ENCODE data around the gene TEX28. TPM values are rescaled to one million over a fixed set of nuclear protein-coding genes. Genes with fewer than 3 reads are reported as not detected.
"Not testable (repeated sequence)": the region's sequence is repeated elsewhere in the genome, so short reads cannot be mapped to it uniquely, and the experiment has no call there.

Gene TEX28
- total RNA-seq, 1 experiment from 2014 or later: not detected

GRCh38 chrX:154257282-154257681, 37.6 kb downstream of the TEX28 start, which contains the start of gene OPN1MW3:
TSS of gene OPN1MW3 (plus strand) at chrX:154257582. CDS start at chrX:154257620, 38 bp downstream.
- BruUV-seq (replicated peaks); H3K4me1 ChIP-seq (replicated peaks; ENCODE audit: insufficient read depth); H3K4me2 ChIP-seq; POLR2A ChIA-PET (ENCODE audit: unreplicated experiment); H3K9me2 ChIP-seq (ENCODE audit: insufficient read depth); H3K79me2 ChIP-seq (ENCODE audit: low read depth); DNase-seq; H2AFZ ChIP-seq; H3K9me3 ChIP-seq (ENCODE audit: insufficient read depth, low read depth); CTCF ChIA-PET; H3K4me3 ChIP-seq; H3K27me3 ChIP-seq (ENCODE audit: insufficient read depth, low read depth); H3K36me3 ChIP-seq (ENCODE audit: low read depth); H4K20me1 ChIP-seq (ENCODE audit: insufficient read depth); H3F3A ChIP-seq (ENCODE audit: insufficient read depth, low read depth); H3K27ac ChIP-seq; intact Hi-C loops (cut with micrococcal nuclease; ENCODE audit: unreplicated experiment): not testable (repeated sequence)

DNA sequence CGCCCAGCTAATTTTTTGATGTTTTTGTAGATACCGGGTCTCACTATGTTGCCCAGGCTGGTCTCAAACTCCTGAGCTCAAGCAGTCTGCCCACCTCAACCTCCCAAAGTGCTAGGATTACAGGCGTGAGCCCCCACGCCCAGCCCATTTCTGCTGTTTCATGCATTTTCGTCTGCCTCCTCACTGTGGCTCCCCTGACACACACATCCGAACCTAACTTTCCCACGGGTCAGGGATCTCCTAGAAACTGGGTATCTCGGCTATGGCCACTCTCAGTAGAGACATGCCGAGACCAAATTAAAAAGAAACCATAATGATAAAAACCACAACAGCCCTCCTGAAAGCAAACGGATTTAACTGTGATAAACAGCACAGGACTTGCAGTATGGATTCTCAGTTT, 46.8 kb downstream of the TEX28 start:
- POLR2A ChIA-PET (ENCODE audit: unreplicated experiment); H3K9me3 ChIP-seq (ENCODE audit: insufficient read depth, low read depth): not testable (repeated sequence)

DNA sequence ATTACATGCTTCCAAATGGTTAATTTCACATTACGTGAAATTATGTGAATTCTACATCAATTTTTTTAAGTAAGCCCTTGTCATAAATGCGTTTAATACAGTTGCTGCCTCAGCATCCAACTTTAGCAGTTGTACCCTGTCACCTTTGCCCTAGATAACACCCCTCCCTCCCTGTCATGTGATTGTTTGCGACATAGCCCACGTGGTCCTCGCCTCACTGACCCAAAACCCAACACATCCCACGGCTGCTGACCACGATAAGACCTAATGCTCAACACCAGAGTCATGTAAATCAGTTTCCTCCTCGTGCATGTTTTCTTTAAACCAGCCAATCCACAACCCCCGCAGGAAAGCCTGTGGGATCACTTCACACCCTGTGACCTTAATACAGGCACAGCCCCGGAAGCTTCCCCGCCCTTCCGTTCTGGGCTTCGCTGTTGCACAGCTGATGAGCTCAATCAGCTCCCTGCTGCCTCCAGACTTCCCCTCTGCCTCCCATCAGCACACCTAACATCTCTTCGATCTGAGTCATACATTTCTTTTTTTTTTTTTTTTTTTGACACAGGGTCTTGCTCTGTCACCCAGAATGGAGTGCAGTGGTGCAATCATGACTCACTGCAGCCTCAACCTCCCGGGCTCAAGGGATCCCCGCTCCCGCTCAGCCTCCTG, 47.4 kb downstream of the TEX28 start:
- H3K9me3 ChIP-seq (ENCODE audit: insufficient read depth, low read depth); H2AFZ ChIP-seq; intact Hi-C loops (cut with micrococcal nuclease; ENCODE audit: unreplicated experiment); H3K4me1 ChIP-seq (replicated peaks; ENCODE audit: insufficient read depth); H3K79me2 ChIP-seq (ENCODE audit: low read depth); H3K4me2 ChIP-seq; H4K20me1 ChIP-seq (ENCODE audit: insufficient read depth); CTCF ChIA-PET; H3K4me3 ChIP-seq; POLR2A ChIA-PET (ENCODE audit: unreplicated experiment); H3K9me2 ChIP-seq (ENCODE audit: insufficient read depth); H3K36me3 ChIP-seq (ENCODE audit: low read depth); H3K27ac ChIP-seq; H3F3A ChIP-seq (ENCODE audit: insufficient read depth, low read depth); H3K27me3 ChIP-seq (ENCODE audit: insufficient read depth, low read depth): not testable (repeated sequence)
- BruUV-seq (replicated peaks): TSS peak; percentile 79
- DNase-seq: peak in 1 of 2 experiments; percentile 8

More for the DNA sequence above, 46.8 kb downstream of the TEX28 start:
- H4K20me1 ChIP-seq (ENCODE audit: insufficient read depth); H3F3A ChIP-seq (ENCODE audit: insufficient read depth, low read depth); H3K27me3 ChIP-seq (ENCODE audit: insufficient read depth, low read depth); H3K4me2 ChIP-seq; H3K79me2 ChIP-seq (ENCODE audit: low read depth); H3K4me3 ChIP-seq; H3K4me1 ChIP-seq (replicated peaks; ENCODE audit: insufficient read depth); H2AFZ ChIP-seq; H3K27ac ChIP-seq; intact Hi-C loops (cut with micrococcal nuclease; ENCODE audit: unreplicated experiment); CTCF ChIA-PET; H3K36me3 ChIP-seq (ENCODE audit: low read depth); H3K9me2 ChIP-seq (ENCODE audit: insufficient read depth); DNase-seq; BruUV-seq (replicated peaks): not testable (repeated sequence)

DNA sequence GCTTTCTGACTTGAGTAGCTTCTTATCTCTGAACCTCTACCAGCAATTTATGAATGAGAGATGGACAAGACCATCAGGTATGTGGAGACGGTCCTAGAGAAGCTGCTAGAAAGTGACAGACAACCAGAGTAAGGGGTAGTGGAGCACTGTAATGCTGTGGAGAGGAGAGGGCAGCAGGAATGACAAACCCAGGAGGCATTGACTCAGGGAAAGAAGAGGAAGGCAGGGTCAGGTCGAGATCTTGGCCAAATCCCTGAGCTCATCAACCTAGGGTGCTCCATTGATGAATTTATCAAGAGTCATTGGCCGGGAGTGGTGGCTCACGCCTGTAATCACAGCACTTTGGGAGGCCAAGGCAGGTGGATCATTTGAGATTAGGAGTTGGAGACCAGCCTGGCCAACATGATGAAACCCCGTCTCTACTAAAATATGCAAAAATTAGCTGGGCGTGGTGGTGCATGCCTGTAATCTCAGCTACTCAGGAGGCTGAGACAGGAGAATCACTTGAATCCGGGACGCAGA, 54.9 kb downstream of the TEX28 start:
- H3K36me3 ChIP-seq (ENCODE audit: low read depth); H3K27ac ChIP-seq; H3K4me3 ChIP-seq; H3K79me2 ChIP-seq (ENCODE audit: low read depth); POLR2A ChIA-PET (ENCODE audit: unreplicated experiment); H4K20me1 ChIP-seq (ENCODE audit: insufficient read depth); H3K9me2 ChIP-seq (ENCODE audit: insufficient read depth); H2AFZ ChIP-seq; H3K4me2 ChIP-seq; H3K4me1 ChIP-seq (replicated peaks; ENCODE audit: insufficient read depth); CTCF ChIA-PET; BruUV-seq (replicated peaks); intact Hi-C loops (cut with micrococcal nuclease; ENCODE audit: unreplicated experiment); H3F3A ChIP-seq (ENCODE audit: insufficient read depth, low read depth); H3K27me3 ChIP-seq (ENCODE audit: insufficient read depth, low read depth); H3K9me3 ChIP-seq (ENCODE audit: insufficient read depth, low read depth): not testable (repeated sequence)
- DNase-seq: peak in 1 of 2 experiments; percentile 21

DNA sequence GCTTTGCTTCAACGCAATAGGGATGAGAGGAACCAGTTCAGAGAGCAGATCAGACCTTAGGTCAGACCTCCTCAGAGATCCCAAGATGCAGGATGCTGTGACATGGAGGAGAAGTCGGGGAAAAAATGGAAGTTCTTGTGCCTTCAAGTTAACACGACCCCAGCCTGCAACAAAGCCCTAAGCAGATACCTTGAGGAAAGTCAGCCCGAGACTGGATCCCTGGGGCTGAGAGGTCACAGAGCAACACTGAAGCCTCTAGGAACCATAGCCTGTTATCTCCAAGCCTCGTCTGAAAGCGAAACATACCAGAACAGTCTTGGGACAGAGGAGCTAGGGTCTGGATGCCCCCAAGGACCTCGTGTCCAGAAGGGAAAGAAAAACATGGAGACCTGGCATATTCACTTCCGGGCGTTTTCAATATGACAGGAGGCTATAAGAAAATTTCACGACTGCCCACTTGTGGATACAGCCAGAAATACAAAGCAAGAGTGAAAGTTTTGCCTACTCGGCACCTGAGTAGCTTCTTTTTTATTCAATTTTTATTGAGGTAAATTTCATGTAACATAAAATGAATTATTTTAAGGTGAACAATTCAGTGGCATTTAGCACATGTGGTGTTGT, 55.9 kb downstream of the TEX28 start:
- H3K4me2 ChIP-seq; intact Hi-C loops (cut with micrococcal nuclease; ENCODE audit: unreplicated experiment); H3K79me2 ChIP-seq (ENCODE audit: low read depth); H3K9me3 ChIP-seq (ENCODE audit: insufficient read depth, low read depth); H3F3A ChIP-seq (ENCODE audit: insufficient read depth, low read depth); H3K9me2 ChIP-seq (ENCODE audit: insufficient read depth); H4K20me1 ChIP-seq (ENCODE audit: insufficient read depth); H3K27me3 ChIP-seq (ENCODE audit: insufficient read depth, low read depth); BruUV-seq (replicated peaks); H3K4me1 ChIP-seq (replicated peaks; ENCODE audit: insufficient read depth); H3K27ac ChIP-seq; POLR2A ChIA-PET (ENCODE audit: unreplicated experiment); CTCF ChIA-PET; H2AFZ ChIP-seq; H3K4me3 ChIP-seq; DNase-seq; H3K36me3 ChIP-seq (ENCODE audit: low read depth): not testable (repeated sequence)

DNA sequence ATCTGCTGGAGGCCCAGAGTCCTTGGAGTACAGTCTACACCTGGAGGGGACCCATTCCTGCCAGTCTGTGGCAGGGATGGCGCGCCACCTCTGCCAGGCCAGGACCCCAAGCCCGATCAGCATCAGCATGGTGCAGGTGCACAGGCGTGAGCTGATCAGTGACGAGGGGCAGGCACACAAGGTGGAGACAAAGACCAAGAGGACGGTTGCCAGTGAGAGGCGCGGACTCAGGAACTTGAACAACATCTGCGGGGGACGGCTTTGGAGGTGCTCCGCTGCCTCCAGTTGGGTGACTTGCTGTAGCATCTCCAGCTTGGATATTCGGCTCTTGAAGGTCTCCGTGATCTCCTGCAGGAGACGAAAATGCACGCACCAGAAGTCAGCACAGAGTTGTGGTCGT, 61.3 kb downstream of the TEX28 start:
- BruUV-seq (replicated peaks); H3K4me2 ChIP-seq; H2AFZ ChIP-seq; H3K9me3 ChIP-seq (ENCODE audit: insufficient read depth, low read depth); H3K27ac ChIP-seq; H3K4me1 ChIP-seq (replicated peaks; ENCODE audit: insufficient read depth); POLR2A ChIA-PET (ENCODE audit: unreplicated experiment); H3K36me3 ChIP-seq (ENCODE audit: low read depth); DNase-seq; H3K27me3 ChIP-seq (ENCODE audit: insufficient read depth, low read depth); H3K79me2 ChIP-seq (ENCODE audit: low read depth); intact Hi-C loops (cut with micrococcal nuclease; ENCODE audit: unreplicated experiment); CTCF ChIA-PET; H3F3A ChIP-seq (ENCODE audit: insufficient read depth, low read depth); H3K9me2 ChIP-seq (ENCODE audit: insufficient read depth); H3K4me3 ChIP-seq; H4K20me1 ChIP-seq (ENCODE audit: insufficient read depth): not testable (repeated sequence)

- H3F3A ChIP-seq (ENCODE audit: insufficient read depth, low read depth); H3K4me1 ChIP-seq (replicated peaks; ENCODE audit: insufficient read depth); CTCF ChIA-PET; intact Hi-C loops (cut with micrococcal nuclease; ENCODE audit: unreplicated experiment); H3K36me3 ChIP-seq (ENCODE audit: low read depth); H3K79me2 ChIP-seq (ENCODE audit: low read depth); H3K27me3 ChIP-seq (ENCODE audit: insufficient read depth, low read depth); DNase-seq; H3K4me2 ChIP-seq; H3K9me2 ChIP-seq (ENCODE audit: insufficient read depth); H3K27ac ChIP-seq; H4K20me1 ChIP-seq (ENCODE audit: insufficient read depth); H3K9me3 ChIP-seq (ENCODE audit: insufficient read depth, low read depth); H2AFZ ChIP-seq; POLR2A ChIA-PET (ENCODE audit: unreplicated experiment); BruUV-seq (replicated peaks); H3K4me3 ChIP-seq: not testable (repeated sequence)
Observed at GRCh38 chrX:154231443-154231842, 63.5 kb downstream of the TEX28 start.
